Peyer's patch (tissue), 4 donors: ENCODE measurements around the gene ERGIC3. TPM values are rescaled to one million over a fixed set of nuclear protein-coding genes. Genes with fewer than 3 reads are reported as not detected.

Experiments
- DNase-seq, 3 donors: peaks; one replicate each; pipeline ENCODE4 v3.0.0-alpha.2; 2017 to 2019
- H3K27ac ChIP-seq, 4 donors: fragments of 200-600 bp; sonication (generic); one replicate each; pipeline ENCODE4 v1.5.1; 2016 to 2019
- H3K27me3 ChIP-seq, 2 donors: fragments of 200-600 bp; sonication (generic); one replicate each; pipeline ENCODE4 v1.5.1; 2019
- H3K36me3 ChIP-seq, 3 donors: fragments of 200-600 bp; sonication (generic); one replicate each; pipeline ENCODE4 v1.5.1; 2016 to 2019
- H3K4me1 ChIP-seq, 4 donors: fragments of 200-600 bp; sonication (generic); one replicate each; pipeline ENCODE4 v1.5.1; 2016 to 2019
- H3K4me3 ChIP-seq, 4 donors: fragments of 200-600 bp; sonication (generic); 1 replicate in 3 of 4; 2 replicates in 1 of 4; pipeline ENCODE4 v1.5.1; 2016 to 2019; ENCODE audit warnings: mild to moderate bottlenecking in 1 of 4
- H3K9me3 ChIP-seq, 4 donors: fragments of 200-600 bp; sonication (generic); one replicate each; pipeline ENCODE4 v1.5.1; 2016 to 2019; ENCODE audit warnings: mild to moderate bottlenecking in 1 of 4
- POLR2A ChIP-seq, 2 donors: fragments of 450-650 bp; IDR thresholded peaks; one replicate each; pipeline ENCODE4 v1.5.1; 2017; ENCODE audit warnings: antibody characterized with exemption in 2 of 2, mild to moderate bottlenecking in 2 of 2, moderate library complexity in 2 of 2
- total RNA-seq, 4 donors: library from RNA; depleted of rRNA; stranded (reverse); fragments of >200 nt; gene quantifications; one replicate each; pipeline ENCODE4 v1.1.0, GENCODE V29; 2016
- TF ChIP-seq, protein P1 (sequence below), 6 experiments: fragments of 450-650 bp in 4 of 6; fragments of 200-600 bp in 2 of 6; sonication (generic) in 1 of 6; IDR thresholded peaks; one replicate each; pipeline ENCODE4 v1.5.1; 2017 to 2019; ENCODE audit warnings: antibody characterized with exemption in 6 of 6, mild to moderate bottlenecking in 3 of 6, moderate library complexity in 1 of 6

Gene ERGIC3
- total RNA-seq, 4 donors from 2014 or later = 183 to 233 (median 201) TPM

DNA sequence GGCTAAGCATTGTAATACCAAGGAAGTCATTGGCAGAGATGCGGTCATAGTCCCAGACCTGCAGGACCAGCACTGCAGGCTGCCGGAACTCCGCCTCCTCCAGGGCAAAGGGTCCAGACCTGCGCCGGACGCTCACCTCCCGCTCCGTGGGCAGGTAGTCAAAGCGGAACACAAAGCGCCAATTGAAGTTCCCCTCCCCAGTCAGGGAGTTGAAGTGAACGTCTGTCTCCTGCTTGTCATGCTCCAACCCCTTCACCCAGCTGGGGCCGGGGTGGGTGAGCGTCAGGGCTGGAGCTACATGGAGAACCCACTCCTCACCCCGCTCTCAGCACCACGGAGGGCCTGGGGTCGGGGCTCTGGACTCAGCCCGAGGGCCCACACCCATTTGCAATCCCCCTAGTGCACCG, 18.2 kb downstream of the ERGIC3 start:
- H3K4me3 ChIP-seq = no peak overlapping the region
- no peaks in the 10 kb centered on the region for H3K27me3 ChIP-seq
- peak in 1 of 3 donors; percentile 57 for DNase-seq
- TF ChIP-seq, protein P1, sequence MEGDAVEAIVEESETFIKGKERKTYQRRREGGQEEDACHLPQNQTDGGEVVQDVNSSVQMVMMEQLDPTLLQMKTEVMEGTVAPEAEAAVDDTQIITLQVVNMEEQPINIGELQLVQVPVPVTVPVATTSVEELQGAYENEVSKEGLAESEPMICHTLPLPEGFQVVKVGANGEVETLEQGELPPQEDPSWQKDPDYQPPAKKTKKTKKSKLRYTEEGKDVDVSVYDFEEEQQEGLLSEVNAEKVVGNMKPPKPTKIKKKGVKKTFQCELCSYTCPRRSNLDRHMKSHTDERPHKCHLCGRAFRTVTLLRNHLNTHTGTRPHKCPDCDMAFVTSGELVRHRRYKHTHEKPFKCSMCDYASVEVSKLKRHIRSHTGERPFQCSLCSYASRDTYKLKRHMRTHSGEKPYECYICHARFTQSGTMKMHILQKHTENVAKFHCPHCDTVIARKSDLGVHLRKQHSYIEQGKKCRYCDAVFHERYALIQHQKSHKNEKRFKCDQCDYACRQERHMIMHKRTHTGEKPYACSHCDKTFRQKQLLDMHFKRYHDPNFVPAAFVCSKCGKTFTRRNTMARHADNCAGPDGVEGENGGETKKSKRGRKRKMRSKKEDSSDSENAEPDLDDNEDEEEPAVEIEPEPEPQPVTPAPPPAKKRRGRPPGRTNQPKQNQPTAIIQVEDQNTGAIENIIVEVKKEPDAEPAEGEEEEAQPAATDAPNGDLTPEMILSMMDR (IDR thresholded peaks at IDR 0.05) = no peak
- no peak for TF ChIP-seq POLR2A (IDR thresholded peaks at IDR 0.05)
- no peaks in the 10 kb centered on the region for H3K9me3 ChIP-seq
- H3K27ac ChIP-seq = no peak overlapping the region
- peaks cover 0 to 28% (median 0%) of the 10 kb centered on the region in 3 donors for H3K36me3 ChIP-seq
- no peaks in the 10 kb centered on the region for H3K4me1 ChIP-seq

DNA sequence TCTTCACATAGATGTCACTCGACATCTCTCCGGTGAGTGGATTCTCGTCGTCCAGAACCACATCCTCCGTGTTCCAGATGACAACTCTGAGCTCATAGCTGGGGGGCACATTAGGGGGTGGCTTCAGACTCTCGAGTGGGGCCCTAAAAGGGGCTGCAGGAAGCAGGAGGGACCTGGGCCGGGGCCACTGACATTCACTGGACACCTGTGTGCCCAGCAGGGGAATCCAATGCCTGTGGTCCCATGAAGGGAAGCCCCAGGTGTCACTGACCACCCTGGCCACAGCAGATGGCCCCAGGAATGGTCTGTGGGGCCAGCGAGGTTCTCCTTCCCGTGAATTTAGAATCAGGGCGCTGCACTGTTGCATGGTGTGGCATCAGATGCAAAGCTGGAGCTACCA, 18.7 kb downstream of the ERGIC3 start:
- H3K27ac ChIP-seq = no peak overlapping the region
- DNase-seq = no peak
- no peaks in the 10 kb centered on the region for H3K27me3 ChIP-seq
- H3K4me3 ChIP-seq = no peak overlapping the region
- TF ChIP-seq, protein P1 (IDR thresholded peaks at IDR 0.05) = no peak
- TF ChIP-seq POLR2A (IDR thresholded peaks at IDR 0.05) = no peak
- H3K9me3 ChIP-seq = no peaks in the 10 kb centered on the region
- peaks cover 0 to 23% (median 0%) of the 10 kb centered on the region in 3 donors for H3K36me3 ChIP-seq
- H3K4me1 ChIP-seq = no peaks in the 10 kb centered on the region

DNA sequence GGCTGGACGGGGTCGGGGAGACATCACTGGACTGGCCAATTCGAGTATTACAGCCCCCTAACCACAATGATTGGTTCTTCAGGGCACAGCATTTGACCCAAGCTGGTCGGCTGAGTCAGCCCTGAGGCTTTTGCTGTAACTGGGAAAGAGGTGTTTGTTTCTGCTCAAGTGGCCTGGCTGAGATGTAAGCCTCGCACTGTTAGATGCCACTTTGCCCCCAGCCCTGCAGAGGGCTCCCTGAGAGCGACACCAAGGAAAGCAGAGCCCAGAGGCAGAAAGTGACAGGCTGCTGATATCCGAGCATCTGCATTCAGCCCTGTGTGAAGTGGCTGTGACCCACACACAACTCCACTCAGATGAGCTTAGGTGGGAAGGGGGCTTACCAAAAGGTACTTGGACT, 19.4 kb downstream of the ERGIC3 start:
- no peak overlapping the region for H3K4me3 ChIP-seq
- DNase-seq = peak in 2 of 3 donors; percentile 24 to 53
- no peak for TF ChIP-seq POLR2A (IDR thresholded peaks at IDR 0.05)
- TF ChIP-seq, protein P1 (IDR thresholded peaks at IDR 0.05) = peak in 3 of 6 experiments; percentile 8 to 43 (median 27)
- H3K9me3 ChIP-seq = no peaks in the 10 kb centered on the region
- H3K27me3 ChIP-seq = no peaks in the 10 kb centered on the region
- no peak overlapping the region for H3K27ac ChIP-seq
- H3K4me1 ChIP-seq = no peaks in the 10 kb centered on the region
- peaks cover 0 to 17% (median 0%) of the 10 kb centered on the region in 3 donors for H3K36me3 ChIP-seq

DNA sequence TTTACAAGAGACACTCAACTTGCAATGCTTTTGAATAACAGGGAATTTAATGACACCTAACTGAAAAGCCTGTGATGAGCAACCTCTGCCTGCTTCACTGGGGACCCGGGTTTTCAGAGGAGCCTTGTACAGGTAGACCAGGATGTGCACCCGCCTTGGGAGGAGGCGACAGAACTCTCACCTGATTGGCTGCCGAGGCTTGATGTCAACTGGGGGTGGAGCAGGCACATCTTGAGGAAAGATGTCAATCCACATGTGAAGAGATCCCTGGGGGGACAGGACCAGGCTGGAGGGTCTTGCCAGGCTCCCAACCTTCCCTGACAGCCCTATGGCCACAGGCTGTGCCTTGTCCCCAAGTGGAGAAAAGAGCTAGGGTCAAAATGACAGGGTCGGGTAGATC, 19.8 kb downstream of the ERGIC3 start:
- no peaks in the 10 kb centered on the region for H3K9me3 ChIP-seq
- H3K36me3 ChIP-seq = peaks cover 0 to 13% (median 0%) of the 10 kb centered on the region in 3 donors
- no peaks in the 10 kb centered on the region for H3K4me1 ChIP-seq
- DNase-seq = no peak
- no peak overlapping the region for H3K27ac ChIP-seq
- H3K27me3 ChIP-seq = no peaks in the 10 kb centered on the region
- TF ChIP-seq POLR2A (IDR thresholded peaks at IDR 0.05) = no peak
- TF ChIP-seq, protein P1 (IDR thresholded peaks at IDR 0.05) = no peak
- H3K4me3 ChIP-seq = no peak overlapping the region

DNA sequence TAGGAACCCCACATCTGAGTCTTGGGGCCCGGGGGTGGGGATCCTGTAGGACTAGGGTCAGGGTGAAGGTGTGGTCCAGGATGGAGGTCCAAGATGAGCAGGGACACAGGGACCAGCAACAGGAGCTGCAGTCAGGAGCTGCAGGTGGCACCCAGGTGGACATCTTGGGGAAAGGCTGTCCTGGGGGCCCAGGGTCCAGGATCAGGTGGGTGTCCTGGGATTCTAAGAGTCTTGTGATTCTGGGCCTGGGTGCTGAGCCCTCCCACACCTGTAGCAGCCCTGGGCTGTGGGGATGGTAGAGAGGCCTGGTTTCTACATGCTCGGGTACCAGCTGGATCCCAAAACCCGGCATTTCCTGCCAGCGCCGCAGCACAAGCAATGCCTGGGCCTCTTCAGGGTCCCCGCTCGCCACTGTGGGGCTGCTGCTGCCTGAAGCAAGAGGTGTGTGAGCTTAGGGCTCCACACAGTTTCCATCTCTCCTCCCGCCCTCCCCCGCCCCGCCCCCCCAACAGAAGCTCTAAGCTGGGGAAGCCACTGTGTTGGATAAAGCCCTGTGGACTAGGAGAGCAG, 20.7 kb downstream of the ERGIC3 start:
- Histone ChIP-seq H3K27me3 (no peaks in the 10 kb centered on the region), H3K4me3 (no peak overlapping the region), H3K9me3 (no peaks in the 10 kb centered on the region), H3K4me1 (no peaks in the 10 kb centered on the region), H3K36me3 (peaks cover 0 to 4% (median 0%) of the 10 kb centered on the region in 3 donors), H3K27ac (no peak overlapping the region)
- no peak for DNase-seq
- no peak for TF ChIP-seq POLR2A (IDR thresholded peaks at IDR 0.05)
- TF ChIP-seq, protein P1 (IDR thresholded peaks at IDR 0.05) = no peak
